ENCODE results near the gene TCF12. TPM values are rescaled to one million over a fixed set of nuclear protein-coding genes. Genes with fewer than 3 reads are reported as not detected.

Gene TCF12
- total RNA-seq, 1 donor from 2014 or later, result 106 TPM

DNA sequence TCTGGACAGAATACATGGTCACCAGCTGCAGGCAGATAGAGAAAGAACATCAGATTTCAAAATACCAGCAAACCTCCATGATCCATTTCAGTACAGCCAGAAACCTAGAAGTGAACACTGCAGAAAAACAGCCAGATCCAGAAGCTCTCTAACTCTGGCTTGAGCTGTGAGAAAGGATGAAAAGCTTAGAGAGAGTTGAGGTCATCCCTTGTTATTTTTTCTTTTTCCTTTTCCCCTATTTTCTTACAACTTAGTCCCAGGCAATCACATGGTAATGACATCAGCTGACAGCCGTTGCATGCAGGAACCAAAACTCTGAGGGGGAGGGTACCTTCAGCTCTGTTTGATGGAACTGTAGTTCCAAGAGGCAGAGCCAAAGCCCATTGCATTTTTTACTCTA, 113.2 kb downstream of the TCF12 start:
- Mint-ChIP-seq H3K9me3 (ENCODE audit: low read depth) (no peaks in the 10 kb centered on the region), H3K4me1 (ENCODE audit: low read depth) (peaks cover 31% of the 10 kb centered on the region), H3K27me3 (ENCODE audit: low read depth) (no peaks in the 10 kb centered on the region), H3K4me3 (ENCODE audit: unreplicated experiment) (peak overlapping the region; percentile 21), H3K27ac (ENCODE audit: unreplicated experiment) (peak overlapping the region; percentile 90), H3K36me3 (ENCODE audit: low read depth) (no peaks in the 10 kb centered on the region)
- TF ChIP-seq, protein P1, sequence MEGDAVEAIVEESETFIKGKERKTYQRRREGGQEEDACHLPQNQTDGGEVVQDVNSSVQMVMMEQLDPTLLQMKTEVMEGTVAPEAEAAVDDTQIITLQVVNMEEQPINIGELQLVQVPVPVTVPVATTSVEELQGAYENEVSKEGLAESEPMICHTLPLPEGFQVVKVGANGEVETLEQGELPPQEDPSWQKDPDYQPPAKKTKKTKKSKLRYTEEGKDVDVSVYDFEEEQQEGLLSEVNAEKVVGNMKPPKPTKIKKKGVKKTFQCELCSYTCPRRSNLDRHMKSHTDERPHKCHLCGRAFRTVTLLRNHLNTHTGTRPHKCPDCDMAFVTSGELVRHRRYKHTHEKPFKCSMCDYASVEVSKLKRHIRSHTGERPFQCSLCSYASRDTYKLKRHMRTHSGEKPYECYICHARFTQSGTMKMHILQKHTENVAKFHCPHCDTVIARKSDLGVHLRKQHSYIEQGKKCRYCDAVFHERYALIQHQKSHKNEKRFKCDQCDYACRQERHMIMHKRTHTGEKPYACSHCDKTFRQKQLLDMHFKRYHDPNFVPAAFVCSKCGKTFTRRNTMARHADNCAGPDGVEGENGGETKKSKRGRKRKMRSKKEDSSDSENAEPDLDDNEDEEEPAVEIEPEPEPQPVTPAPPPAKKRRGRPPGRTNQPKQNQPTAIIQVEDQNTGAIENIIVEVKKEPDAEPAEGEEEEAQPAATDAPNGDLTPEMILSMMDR (IDR thresholded peaks at IDR 0.05), result no peak
- DNase-seq (ENCODE audit: low spot score), result no peak

DNA sequence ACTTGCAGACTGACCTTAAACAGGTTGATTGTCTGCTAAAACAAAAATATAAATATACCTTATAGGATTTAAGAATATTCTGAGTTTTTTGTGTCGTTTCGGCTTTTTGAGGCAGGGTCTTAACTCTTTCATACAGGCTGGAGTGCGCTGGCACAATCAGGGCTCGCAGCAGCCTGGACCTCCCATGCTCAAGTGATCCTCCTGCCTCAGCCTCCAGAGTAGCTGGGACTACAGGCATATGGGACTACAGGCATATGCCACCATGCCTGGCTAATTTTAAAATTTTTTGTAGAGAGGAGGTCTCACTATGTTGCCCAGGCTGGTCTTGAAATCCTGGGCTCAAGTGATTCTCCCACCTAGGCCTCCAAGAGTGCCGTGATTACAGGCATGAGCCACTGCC, 113.9 kb downstream of the TCF12 start:
- Mint-ChIP-seq H3K9me3 (ENCODE audit: low read depth) (no peaks in the 10 kb centered on the region), H3K4me3 (ENCODE audit: unreplicated experiment) (no peak overlapping the region), H3K27ac (ENCODE audit: unreplicated experiment) (no peak overlapping the region), H3K27me3 (ENCODE audit: low read depth) (no peaks in the 10 kb centered on the region), H3K36me3 (ENCODE audit: low read depth) (no peaks in the 10 kb centered on the region), H3K4me1 (ENCODE audit: low read depth) (peaks cover 31% of the 10 kb centered on the region)
- TF ChIP-seq, protein P1 (IDR thresholded peaks at IDR 0.05), result no peak
- DNase-seq (ENCODE audit: low spot score), result no peak

DNA sequence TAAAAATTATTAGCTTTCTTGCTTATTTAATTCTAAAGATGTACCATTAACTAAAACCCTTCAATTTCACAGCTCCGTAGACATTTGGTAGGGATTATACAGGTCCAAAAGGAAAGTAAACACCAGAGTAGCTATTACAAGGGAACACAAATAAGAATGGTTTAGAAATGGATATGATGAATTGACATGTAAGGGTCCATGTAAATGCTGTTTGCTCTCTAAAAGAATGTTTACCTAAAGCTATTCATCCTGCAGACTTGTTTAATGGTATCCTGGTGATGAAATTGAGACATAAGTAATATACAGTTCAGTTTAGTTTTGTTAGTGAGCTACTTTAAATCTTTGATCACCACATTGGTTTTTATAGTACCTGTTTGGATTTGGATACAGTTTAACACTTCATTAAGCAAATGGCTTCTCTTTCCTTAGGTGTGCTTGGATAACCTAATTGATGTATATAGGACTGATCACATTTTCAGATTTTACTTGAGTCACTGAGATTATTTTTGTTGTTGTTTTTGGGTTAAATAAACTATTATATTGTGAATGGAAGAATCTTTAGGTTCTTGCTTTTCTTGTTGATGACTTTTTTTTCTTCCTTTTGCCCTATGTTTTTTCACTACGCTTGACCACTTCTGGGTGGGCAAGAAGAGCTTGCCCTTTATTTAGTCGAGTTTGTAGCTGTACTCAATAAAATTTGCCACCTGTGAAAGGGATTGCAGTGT, 115.4 kb downstream of the TCF12 start:
- no peaks in the 10 kb centered on the region for H3K9me3 Mint-ChIP-seq (ENCODE audit: low read depth)
- no peaks in the 10 kb centered on the region for H3K27me3 Mint-ChIP-seq (ENCODE audit: low read depth)
- no peak overlapping the region for H3K4me3 Mint-ChIP-seq (ENCODE audit: unreplicated experiment)
- TF ChIP-seq, protein P1 (IDR thresholded peaks at IDR 0.05), result no peak
- peaks cover 31% of the 10 kb centered on the region for H3K4me1 Mint-ChIP-seq (ENCODE audit: low read depth)
- no peak for DNase-seq (ENCODE audit: low spot score)
- no peak overlapping the region for H3K27ac Mint-ChIP-seq (ENCODE audit: unreplicated experiment)
- H3K36me3 Mint-ChIP-seq (ENCODE audit: low read depth), result no peaks in the 10 kb centered on the region

DNA sequence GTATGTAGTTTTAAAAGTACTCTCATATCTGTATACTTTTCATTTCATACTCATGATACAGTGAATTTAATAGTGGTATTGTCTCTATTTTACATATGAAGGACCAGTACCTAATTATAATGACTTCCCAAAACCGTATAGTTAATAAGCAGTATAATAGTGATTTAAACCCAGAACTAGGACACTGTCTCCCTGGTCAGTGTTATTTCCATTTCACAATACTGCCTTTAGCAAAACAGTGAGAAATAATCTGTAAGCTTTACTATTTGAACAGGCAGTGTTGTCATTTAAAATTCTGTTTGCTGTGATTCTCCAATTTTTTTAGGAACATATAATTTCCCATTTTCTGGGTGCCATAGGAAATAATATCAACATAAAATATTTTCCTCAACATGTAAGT, 116.2 kb downstream of the TCF12 start:
- Mint-ChIP-seq H3K4me1 (ENCODE audit: low read depth) (peaks cover 35% of the 10 kb centered on the region), H3K4me3 (ENCODE audit: unreplicated experiment) (no peak overlapping the region), H3K9me3 (ENCODE audit: low read depth) (no peaks in the 10 kb centered on the region), H3K27ac (ENCODE audit: unreplicated experiment) (no peak overlapping the region), H3K36me3 (ENCODE audit: low read depth) (no peaks in the 10 kb centered on the region), H3K27me3 (ENCODE audit: low read depth) (no peaks in the 10 kb centered on the region)
- TF ChIP-seq, protein P1 (IDR thresholded peaks at IDR 0.05), result no peak
- DNase-seq (ENCODE audit: low spot score), result no peak

DNA sequence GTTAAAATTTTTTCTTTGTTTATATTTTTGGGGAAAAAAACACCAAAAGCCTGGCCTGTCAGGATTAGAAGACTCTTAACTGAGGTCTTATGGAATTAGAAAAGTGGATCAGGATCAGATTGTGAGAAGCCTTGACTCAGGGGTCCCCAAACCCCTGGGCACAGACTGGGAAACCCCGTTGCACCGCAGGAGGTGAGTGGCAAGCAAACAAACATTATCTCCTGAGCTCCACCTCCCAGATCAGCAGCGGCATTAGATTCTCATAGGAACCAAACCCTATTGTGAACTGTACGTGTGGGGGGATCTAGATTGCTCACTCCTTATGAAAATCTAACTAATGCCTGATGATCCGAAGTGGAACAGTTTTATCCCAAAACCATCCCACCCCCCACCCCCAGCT, 117.2 kb downstream of the TCF12 start:
- Mint-ChIP-seq H3K4me1 (ENCODE audit: low read depth) (peaks cover 34% of the 10 kb centered on the region), H3K36me3 (ENCODE audit: low read depth) (no peaks in the 10 kb centered on the region), H3K9me3 (ENCODE audit: low read depth) (no peaks in the 10 kb centered on the region)

More for the DNA sequence above, 117.2 kb downstream of the TCF12 start:
- Mint-ChIP-seq H3K27ac (ENCODE audit: unreplicated experiment) (no peak overlapping the region), H3K4me3 (ENCODE audit: unreplicated experiment) (no peak overlapping the region), H3K27me3 (ENCODE audit: low read depth) (no peaks in the 10 kb centered on the region)
- DNase-seq (ENCODE audit: low spot score), result no peak
- TF ChIP-seq, protein P1 (IDR thresholded peaks at IDR 0.05), result no peak

All from chondrocyte (in vitro differentiated cells).